ENCODE results near the gene CRADD.

DNA sequence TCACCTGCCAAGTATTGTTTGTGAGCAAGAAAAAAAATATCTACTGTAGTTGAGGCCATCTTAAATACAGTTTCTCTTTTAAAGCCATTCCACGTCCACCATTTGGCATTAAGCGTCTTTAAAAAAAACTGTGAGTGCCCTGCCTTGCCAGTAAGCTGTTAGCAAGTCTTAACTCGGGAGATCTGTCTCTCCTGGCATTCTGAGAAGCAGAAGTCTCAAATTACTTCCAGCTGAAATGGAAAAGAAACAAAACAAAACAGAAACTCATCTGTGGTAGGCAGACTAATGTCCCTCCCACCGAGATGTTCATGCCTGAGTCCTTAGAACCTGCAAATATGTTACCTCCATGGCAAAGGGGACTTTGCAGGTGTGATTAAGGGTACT lies 126.2 kb downstream of the CRADD start:
- TF ChIP-seq CTCF (IDR thresholded peaks at IDR 0.05) (no peak), POLR2A (IDR thresholded peaks at IDR 0.05) (no peak)
